Body of pancreas (tissue), 4 donors: ENCODE results near the gene UNC93B1. TPM values are rescaled to one million over a fixed set of nuclear protein-coding genes. Genes with fewer than 3 reads are reported as not detected.
A peak's percentile ranks its signal among the peaks of the same experiment; 100 is the strongest.

ENCODE experiments used
- ATAC-seq: fragments of 150-250 bp; one replicate; pipeline ENCODE4 v1.9.1; 2016
- DNase-seq, 4 donors: peaks; one replicate each; pipeline ENCODE4 v3.0.0-alpha.2; 2019
- H3K27ac ChIP-seq, 4 donors: fragments of 200-600 bp; sonication (generic); 1 replicate in 3 of 4; 2 replicates in 1 of 4; pipeline versions ENCODE4 v1.5.1 to v1.6.1; 2016 to 2019; ENCODE audit warnings: mild to moderate bottlenecking in 1 of 4, mixed read lengths in 1 of 4, moderate library complexity in 1 of 4
- H3K27me3 ChIP-seq, 2 donors: fragments of 200-600 bp; sonication (generic); one replicate each; pipeline ENCODE4 v1.6.0; 2016; ENCODE audit warnings: mild to moderate bottlenecking in 1 of 2
- H3K36me3 ChIP-seq, 2 donors: fragments of 200-600 bp; sonication (generic); replicated peaks in 1 of 2; 2 replicates each; pipeline ENCODE4 v1.5.1; 2016; ENCODE audit warnings: low read depth in 2 of 2; ENCODE audit not compliant: insufficient read depth in 1 of 2
- H3K4me1 ChIP-seq: fragments of 200-600 bp; sonication (generic); one replicate; pipeline ENCODE4 v1.6.0; 2016
- H3K4me3 ChIP-seq, 2 donors: fragments of 200-600 bp; sonication (generic); 1 replicate in 1 of 2; 2 replicates in 1 of 2; pipeline ENCODE4 v1.5.1; 2016 to 2019
- H3K9me3 ChIP-seq, 3 donors: fragments of 200-600 bp; sonication (generic); 1 replicate in 2 of 3; 2 replicates in 1 of 3; pipeline ENCODE4 v1.5.1; 2016
- POLR2A ChIP-seq, 3 donors: fragments of 450-650 bp; IDR thresholded peaks; one replicate each; pipeline ENCODE4 v1.6.1; 2016; ENCODE audit warnings: antibody characterized with exemption in 3 of 3, mild to moderate bottlenecking in 2 of 3
- WGBS, 2 donors: methylation state at CpG; one replicate each; pipeline ENCODE4 v1.1.5; 2017; 5-methylcytosine and 5-hydroxymethylcytosine counted together
- intact Hi-C: fragments of 100-400 bp; cut with DNase I; formaldehyde crosslinking; loops from one replicate; pipeline ENCODE4 v1.15.1; 2023
- total RNA-seq, 2 donors: library from RNA; depleted of rRNA; stranded (reverse); fragments of >200 nt; gene quantifications; one replicate each; pipeline ENCODE4 v1.1.0, GENCODE V29; 2016
- TF ChIP-seq, protein P1 (sequence below), 7 experiments: fragments of 450-650 bp in 4 of 7; fragments of 200-600 bp in 3 of 7; sonication (generic) in 3 of 7; IDR thresholded peaks; one replicate each; pipeline ENCODE4 v1.5.1; 2016 to 2019; ENCODE audit warnings: antibody characterized with exemption in 7 of 7

UNC93B1 gene
- total RNA-seq, 2 donors from 2014 or later, result 33.9 to 40.5 TPM

DNA sequence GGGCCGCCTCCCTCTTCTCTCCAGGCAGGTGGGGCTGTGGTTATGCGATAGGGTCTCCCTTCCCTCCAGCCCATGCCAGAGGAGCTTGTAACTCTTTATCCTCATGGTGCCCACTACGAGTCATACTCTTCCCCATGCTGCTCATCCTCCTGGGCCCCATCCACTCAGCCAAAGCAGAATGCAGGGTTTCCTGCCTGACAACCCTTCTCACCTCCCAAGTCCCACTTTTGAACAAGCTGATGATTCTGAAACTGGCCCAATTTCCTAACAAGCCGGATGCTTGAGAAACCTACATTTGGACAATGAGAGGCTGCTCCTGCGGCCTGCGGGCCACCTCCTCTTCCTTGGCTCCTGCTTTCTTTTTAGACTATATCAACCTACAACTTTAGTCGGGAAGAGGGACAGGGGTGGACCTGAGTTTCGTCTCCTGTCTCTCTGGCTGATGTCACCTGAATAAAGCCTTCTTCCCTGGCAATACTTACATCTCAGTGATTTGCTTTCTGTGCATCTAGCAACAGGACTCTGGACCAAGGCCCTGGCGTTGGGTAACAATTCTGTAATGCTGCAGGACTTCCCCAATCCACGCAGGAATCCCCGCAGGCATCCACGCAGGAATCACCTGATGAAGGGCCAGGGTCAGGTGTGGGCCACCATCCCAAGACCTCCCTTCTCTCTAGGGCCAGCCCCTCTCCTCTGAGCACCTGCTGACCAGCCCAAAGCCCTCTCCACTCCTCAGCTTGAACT lies 25.1 kb upstream of the UNC93B1 start:
- intact Hi-C loops, result no loop called here
- H3K9me3 ChIP-seq, result no peaks in the 10 kb centered on the region
- DNase-seq (no peak), ATAC-seq (no peak)
- no peak for TF ChIP-seq POLR2A (IDR thresholded peaks at IDR 0.05)
- TF ChIP-seq, protein P1, sequence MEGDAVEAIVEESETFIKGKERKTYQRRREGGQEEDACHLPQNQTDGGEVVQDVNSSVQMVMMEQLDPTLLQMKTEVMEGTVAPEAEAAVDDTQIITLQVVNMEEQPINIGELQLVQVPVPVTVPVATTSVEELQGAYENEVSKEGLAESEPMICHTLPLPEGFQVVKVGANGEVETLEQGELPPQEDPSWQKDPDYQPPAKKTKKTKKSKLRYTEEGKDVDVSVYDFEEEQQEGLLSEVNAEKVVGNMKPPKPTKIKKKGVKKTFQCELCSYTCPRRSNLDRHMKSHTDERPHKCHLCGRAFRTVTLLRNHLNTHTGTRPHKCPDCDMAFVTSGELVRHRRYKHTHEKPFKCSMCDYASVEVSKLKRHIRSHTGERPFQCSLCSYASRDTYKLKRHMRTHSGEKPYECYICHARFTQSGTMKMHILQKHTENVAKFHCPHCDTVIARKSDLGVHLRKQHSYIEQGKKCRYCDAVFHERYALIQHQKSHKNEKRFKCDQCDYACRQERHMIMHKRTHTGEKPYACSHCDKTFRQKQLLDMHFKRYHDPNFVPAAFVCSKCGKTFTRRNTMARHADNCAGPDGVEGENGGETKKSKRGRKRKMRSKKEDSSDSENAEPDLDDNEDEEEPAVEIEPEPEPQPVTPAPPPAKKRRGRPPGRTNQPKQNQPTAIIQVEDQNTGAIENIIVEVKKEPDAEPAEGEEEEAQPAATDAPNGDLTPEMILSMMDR (IDR thresholded peaks at IDR 0.05), result no peak
- peaks cover 33% of the 10 kb centered on the region for H3K4me1 ChIP-seq
- no peaks in the 10 kb centered on the region for H3K36me3 ChIP-seq
- no peak overlapping the region for H3K4me3 ChIP-seq
- 87% methylated on average over 11 to 12 of the region's 12 CpGs for WGBS, 2 donors
- no peak overlapping the region for H3K27ac ChIP-seq
- no peaks in the 10 kb centered on the region for H3K27me3 ChIP-seq

DNA sequence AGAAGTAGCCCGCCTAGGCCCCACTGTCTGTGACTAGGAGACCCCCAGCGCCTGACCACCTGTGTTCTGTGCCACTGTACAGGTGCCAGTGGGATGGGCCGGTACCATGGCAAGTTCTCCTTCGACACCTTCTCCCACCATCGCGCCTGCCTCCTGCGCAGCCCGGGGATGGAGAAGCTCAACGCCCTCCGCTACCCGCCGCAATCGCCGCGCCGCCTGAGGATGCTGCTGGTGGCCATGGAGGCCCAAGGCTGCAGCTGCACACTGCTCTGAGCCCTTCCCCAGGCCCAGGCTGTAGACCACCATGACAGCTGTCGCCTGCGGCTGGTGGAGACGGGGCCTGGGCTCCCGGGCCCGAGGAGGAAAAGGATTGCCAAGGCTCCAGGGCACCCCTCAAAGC lies 23.8 kb upstream of the UNC93B1 start:
- DNase-seq (no peak), ATAC-seq (no peak)
- Histone ChIP-seq H3K27ac (no peak overlapping the region), H3K4me3 (no peak overlapping the region), H3K9me3 (no peaks in the 10 kb centered on the region), H3K27me3 (no peaks in the 10 kb centered on the region), H3K4me1 (peaks cover 23% of the 10 kb centered on the region), H3K36me3 (no peaks in the 10 kb centered on the region)
- intact Hi-C loops, result no loop called here
- WGBS, 2 donors, result 80 to 90% methylated on average over 1 to 20 of the region's 21 CpGs
- no peak for TF ChIP-seq POLR2A (IDR thresholded peaks at IDR 0.05)
- TF ChIP-seq, protein P1 (IDR thresholded peaks at IDR 0.05), result no peak

DNA sequence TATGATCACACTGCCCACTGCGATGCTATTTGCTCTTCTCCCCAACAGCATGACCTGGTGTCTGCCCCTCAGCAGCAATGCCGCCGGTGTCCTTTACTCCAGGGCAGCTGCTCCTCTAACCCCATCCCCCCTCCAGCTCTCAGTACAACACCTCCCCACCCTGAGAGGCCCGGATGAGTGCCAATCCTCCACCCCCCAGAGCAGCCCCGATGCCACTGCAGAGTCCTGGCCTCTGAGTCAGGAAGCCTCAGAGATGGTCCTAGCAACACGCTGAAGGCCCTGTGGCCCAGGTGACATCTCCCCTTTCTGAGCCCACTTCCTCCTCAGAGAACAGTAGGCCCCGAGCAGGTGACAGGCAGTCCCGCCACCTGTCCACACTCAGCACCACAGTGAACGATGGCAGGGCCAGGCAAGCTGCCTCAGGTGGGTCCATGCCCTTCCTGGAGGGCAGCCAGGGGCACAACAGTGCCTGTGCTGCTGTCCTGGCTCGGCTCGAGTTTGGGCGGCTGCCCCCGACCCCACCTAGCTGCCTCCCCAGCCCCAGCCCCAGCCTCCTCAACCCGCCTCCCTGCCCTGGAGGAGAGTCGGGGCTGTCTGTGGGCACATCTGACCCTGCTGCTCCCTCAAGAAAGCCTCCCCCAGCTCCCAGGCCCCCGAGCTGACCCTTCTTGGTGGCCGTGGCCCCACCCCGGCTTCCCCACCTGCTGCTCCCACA lies 22.7 kb upstream of the UNC93B1 start:
- intact Hi-C loops, result no loop called here
- ATAC-seq, result no peak
- no peak for TF ChIP-seq POLR2A (IDR thresholded peaks at IDR 0.05)
- TF ChIP-seq, protein P1 (IDR thresholded peaks at IDR 0.05), result no peak

DNA sequence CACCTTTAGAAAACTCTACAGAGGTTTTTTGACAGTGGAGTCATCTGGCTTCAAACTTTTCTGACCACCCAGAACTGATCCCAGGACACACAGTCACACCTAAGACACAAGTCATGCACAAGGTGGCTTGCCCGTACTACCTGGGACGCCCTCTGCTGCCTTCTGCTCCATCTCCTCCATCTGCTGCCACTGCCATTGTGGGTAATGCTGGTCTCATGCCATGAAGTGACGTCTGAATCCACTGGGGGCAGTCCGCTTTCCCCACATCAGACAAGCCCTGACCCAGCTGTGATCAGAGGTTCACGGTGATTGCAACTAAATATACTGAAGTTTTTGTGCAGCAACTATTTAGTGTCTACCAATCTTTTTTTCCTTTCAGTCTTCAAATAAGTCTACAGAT lies 21.1 kb upstream of the UNC93B1 start:
- ATAC-seq (no peak), DNase-seq (peak in 1 of 4 donors; percentile 54)
- intact Hi-C loops, result no loop called here
- Histone ChIP-seq H3K9me3 (no peaks in the 10 kb centered on the region), H3K36me3 (no peaks in the 10 kb centered on the region), H3K4me3 (no peak overlapping the region), H3K27me3 (no peaks in the 10 kb centered on the region), H3K27ac (no peak overlapping the region), H3K4me1 (peaks cover 6% of the 10 kb centered on the region)
- TF ChIP-seq, protein P1 (IDR thresholded peaks at IDR 0.05), result peak in 2 of 7 experiments; percentile 6 to 14
- TF ChIP-seq POLR2A (IDR thresholded peaks at IDR 0.05), result no peak
- 57 to 69% methylated on average over 5 of the region's 5 CpGs for WGBS, 2 donors

More for the DNA sequence above, 22.7 kb upstream of the UNC93B1 start:
- Histone ChIP-seq H3K27me3 (no peaks in the 10 kb centered on the region), H3K4me1 (peaks cover 12% of the 10 kb centered on the region), H3K9me3 (no peaks in the 10 kb centered on the region), H3K36me3 (no peaks in the 10 kb centered on the region), H3K27ac (no peak overlapping the region), H3K4me3 (no peak overlapping the region)
- DNase-seq, result no peak
- WGBS, 2 donors, result 85 to 94% methylated on average over 7 to 13 of the region's 18 CpGs
